Stimulated activated CD4-positive, alpha-beta T cell treated with anti-CD3 and anti-CD28 coated beads, TNF-alpha, amount 100 ng/mL, for 24 hours (primary cell): ENCODE results near the gene RPL6.
"Not testable (repeated sequence)": the region's sequence is repeated elsewhere in the genome, so short reads cannot be mapped to it uniquely, and the experiment has no call there.

ENCODE experiments used
- DNase-seq, 3 experiments: peaks; one replicate each; pipeline ENCODE4 v3.0.0-alpha.2; 2020; ENCODE audit warnings: low read depth in 3 of 3

Gene RPL6

GRCh38 chr12:112419297-112420133 is 10.1 kb upstream of the RPL6 start:
- peak in 1 of 3 experiments; percentile 13 for DNase-seq

GRCh38 chr12:112418608-112419296 is 9.3 kb upstream of the RPL6 start, which contains the start of gene PTPN11:
TSS of gene PTPN11 (plus strand) at chr12:112418947. CDS start at chr12:112419112, 165 bp downstream.
- peak; percentile 80 to 90 (median 88) for DNase-seq

- DNase-seq, result no peak
These were observed 8.8 kb upstream of the RPL6 start for GRCh38 chr12:112418273-112418607.

- not testable (repeated sequence) for DNase-seq
These were observed 6.1 kb upstream of the RPL6 start for GRCh38 chr12:112415457-112415856.

GRCh38 chr12:112413855-112414625 is 4.6 kb upstream of the RPL6 start:
- DNase-seq, result no peak

- DNase-seq, result no peak
These were observed 470 bp upstream of the RPL6 start for GRCh38 chr12:112409906-112410244.

DNA sequence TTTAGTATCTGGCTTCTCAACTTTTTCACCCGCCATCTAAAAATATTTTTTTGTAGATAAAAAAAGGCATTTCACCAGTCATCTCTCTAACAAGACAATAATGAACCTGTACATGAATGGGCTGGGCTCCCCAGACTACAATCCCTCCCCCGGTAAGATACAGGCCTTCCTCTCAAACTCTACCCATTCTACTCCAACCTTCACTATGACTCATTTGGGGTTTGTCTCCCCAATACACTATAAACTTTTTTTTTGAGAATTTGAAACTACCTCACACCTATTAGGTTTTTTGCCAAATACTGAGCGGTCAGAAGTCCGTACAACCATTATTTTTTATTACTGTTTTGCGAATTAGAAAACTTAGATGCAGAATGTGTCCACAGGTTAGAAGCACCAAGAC is 784 bp downstream of the RPL6 start:
- no peak for DNase-seq

GRCh38 chr12:112407683-112408082 is 1.7 kb downstream of the RPL6 start:
- not testable (repeated sequence) for DNase-seq

DNA sequence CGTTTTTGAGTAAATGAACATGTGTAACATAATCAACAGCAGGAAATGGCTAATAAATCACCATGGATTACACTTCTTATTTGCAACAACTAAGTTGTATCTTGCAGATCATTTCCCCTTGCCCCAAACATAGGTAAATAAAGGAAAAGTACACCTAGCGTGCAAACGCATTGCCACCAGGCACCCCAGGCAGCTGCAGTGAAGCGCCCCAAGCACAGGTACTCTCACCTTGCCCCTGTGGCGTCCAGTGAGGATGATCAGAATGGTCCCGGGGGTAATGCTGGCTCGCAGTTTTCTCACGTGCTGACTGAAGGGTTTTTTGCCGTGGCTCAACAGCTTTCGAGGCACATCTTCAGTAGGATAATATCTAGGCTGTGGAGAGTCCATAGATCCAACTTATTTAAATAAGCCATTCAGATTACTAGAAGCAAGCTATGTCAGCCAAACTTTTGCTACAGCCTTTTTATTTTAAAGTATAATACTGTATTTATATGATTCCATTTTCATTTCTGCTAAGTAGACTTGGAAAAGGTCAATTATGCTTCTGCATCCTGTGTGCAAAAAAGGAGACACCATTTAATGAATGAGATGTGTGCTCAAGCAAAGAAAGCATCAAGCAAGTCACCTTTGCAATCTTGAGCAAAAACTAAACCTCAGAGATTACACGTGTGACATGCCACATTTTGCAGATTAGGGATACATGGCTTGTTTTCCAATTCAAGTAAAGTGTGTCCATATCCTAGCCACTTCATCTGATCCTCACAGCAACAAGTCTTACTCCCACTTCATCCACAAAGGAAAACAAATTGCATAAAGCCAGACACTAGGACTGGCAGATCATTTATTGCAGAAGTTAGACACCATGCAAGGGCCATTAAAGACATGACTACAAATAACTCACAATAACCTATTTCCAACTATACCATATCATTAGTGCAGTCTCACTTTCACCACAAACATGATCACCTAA is 2.6 kb downstream of the RPL6 start:
- DNase-seq, result no peak

- DNase-seq, result no peak
These were observed 7.4 kb downstream of the RPL6 start for GRCh38 chr12:112401903-112402498.

DNA sequence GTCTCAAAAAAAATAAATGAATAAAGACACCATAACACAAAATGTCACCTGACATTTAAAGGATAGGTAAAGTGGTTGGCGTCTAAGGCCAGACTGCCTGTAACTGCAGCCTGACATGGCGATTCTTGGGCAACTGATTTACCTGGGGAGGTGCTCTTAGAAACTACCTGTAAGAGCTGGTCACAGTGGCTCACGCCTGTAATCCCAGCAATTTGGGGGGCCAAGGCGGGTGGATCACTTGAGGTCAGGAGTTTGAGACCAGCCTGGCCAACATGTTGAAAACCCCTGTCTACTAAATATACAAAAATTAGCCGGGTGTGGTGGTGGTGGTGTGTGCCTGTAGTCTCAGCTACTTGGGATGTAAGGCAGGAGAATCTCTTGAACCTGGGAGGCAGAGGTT is 8.4 kb downstream of the RPL6 start:
- no peak for DNase-seq

DNA sequence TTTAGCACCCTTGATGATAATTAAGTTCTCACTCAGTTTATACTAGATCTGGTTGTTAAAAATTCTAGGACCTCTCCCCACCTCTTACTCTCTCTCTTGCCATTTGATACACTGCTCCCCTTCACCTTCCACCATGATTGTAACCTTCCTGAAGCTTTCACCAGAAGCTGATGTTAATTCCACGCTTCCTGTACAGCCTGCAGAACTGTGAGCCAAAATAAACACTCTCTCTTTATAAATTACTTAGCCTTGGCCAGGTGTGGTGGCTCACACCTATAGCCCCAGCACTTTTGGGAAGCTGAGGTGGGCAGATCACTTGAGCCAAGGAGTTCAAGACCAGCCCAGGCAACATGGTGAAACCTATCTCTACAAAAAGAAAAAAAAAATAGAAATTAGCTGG is 16.1 kb downstream of the RPL6 start:
- DNase-seq, result no peak

DNA sequence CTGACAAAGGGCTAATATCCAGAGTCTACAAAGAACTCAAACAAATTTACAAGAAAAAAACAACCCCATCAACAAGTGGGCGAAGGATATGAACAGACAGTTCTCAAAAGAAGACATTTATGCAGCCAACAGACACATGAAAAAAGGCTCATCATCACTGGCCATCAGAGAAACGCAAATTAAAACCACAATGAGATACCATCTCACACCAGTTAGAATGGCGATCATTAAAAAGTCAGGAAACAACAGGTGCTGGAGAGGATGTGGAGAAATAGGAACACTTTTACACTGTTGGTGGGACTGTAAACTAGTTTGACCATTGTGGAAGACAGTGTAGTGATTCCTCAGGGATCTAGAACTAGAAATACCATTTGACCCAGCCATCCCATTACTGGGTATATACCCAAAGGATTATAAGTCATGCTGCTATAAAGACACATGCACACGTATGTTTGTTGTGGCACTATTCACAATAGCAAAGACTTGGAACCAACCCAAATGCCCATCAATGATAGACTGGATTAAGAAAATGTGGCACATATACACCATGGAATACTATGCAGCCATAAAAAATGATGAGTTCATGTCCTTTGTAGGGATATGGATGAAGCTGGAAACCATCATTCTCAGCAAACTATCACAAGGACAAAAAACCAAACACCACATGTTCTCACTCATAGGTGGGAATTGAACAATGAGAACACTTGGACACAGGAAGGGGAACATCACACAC is 19.3 kb downstream of the RPL6 start:
- DNase-seq, result not testable (repeated sequence)

DNA sequence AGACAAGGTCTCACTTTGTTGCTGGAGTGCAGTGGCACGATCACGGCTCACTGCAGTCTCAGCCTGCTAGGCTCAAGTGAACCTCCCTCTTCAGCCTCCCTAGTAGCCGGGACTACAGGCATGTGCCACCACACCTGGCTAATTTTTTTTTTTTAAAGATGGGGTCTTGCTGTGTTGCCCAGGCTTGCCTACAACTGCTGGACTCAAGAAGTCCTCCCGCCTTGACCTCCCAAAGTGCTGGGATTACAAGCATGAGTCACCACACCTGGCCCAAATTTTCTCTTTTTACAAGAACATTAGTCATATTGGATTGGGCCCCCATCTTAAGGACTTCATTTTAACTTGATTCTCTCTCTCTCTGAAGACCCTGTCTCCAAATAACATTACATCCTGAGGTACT is 20.2 kb downstream of the RPL6 start:
- no peak for DNase-seq

DNA sequence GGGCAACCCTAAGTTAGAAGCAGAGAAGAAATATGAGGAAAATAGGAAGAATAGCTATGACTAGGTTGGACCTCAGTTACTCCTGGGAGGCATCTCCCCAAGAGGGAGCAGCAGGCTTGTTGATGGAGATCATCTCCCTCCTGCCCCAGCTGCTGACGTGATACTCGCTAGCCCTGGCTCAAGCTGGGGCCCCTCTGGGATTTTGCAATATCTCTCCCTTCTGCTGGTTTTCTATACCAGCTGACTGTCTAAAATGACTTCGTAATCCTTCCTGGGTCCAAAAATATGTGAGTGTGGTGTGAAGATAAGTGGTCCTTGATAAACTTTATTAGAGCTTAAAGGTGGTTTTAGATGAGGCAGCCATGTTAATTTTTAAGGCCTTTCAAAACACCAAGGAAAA is 22.7 kb downstream of the RPL6 start:
- DNase-seq, result no peak

DNA sequence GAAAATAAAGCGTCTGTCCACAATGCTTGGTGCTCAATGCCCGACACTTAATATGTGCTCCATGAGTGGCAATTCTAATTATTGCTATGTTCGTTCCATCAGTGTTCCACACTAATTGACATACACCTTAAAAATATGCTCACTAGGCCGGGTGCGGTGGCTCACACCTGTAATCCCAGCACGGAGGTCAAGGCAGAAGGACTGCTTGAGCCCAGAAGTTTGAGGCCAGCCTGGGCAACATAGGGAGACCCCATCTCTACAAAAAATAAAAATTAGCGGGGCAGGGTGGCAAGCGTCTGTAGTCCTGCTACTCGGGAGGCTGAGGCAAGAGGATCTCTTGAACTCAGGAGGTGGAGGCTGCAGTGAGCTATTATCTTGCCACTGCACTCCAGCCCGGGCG is 26.5 kb downstream of the RPL6 start:
- no peak for DNase-seq

DNA sequence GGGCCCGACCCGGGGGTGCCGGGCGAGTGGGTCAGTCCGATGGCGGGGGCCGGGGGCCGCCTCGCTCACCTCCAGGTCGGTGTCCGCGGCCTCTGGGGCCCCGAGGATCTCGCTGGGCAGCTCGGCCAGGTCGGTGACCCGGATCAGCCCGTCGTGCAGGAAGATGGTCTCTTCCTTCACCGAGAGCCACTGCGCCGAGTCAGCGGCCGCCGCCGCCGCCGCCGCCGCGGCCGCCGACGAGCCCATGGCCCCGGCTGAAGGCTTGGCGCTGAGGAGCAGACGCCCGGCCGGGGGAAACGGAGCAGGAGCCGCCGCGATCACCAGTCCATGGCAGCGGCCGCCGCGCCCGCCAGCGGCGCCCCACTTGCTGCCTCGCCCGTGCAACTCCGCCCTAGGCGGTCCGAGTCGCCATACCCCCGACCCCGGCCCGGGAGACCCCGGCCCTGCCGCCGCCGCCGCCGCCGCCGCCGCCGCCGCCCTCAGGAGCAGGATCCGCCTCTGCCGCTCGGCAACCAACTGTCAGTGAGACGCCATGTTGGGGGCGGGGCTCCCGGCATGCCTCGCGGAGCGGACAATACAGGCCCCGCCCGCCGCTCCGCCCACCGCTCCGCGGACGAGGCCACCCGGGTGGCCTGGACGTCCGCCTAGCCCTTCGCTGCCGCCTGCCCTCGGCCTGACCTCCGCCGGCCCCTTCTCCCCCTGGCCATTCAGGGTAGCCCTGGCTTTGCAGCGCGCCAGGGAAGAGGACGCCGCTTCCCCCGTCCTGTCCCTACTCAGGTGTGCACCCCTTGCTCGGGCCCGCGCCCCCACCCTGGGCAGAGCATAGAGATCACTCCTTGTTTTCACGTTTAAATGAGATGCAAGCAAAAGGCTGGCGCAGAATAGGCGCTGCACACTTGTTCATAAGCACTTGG is 27.3 kb downstream of the RPL6 start, which contains the start of gene HECTD4:
Gene HECTD4 (minus strand): TSS at position 549 of the 914 bp plus-strand sequence. CDS start 303 bp downstream, at position 246.
- peak; percentile 89 to 93 (median 89) for DNase-seq

DNA sequence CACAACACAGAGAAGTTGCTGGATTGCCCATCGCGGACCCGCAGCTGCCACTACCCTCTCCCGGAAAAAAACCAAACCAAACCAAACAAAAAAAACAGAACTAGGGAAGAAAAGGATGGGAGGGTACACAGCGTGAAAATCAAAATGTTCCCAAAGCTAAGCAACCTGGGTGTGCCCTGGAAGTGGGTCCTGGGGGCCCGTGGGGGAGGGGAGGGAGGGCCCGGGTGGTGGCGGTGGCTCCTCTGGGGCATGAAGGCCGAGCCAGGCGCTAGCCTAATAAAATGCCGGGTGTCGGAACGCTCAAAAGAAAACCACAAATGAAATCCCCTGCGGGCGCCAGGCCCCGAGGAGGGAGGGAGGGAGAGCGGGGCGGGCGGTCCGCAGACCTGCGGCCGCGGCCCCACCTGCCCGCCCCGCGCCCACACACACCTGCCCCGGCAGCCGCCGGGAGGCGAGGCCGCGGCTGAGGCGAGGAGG is 28.0 kb downstream of the RPL6 start:
- DNase-seq, result peak in 1 of 3 experiments; percentile 25
